Femur (tissue), 1 donor: Measurements from ENCODE around the gene OGFRL1.

Experiments
- DNase-seq: peaks from one replicate; pipeline ENCODE4 v3.0.0-alpha.2; 2017

Gene OGFRL1

DNA sequence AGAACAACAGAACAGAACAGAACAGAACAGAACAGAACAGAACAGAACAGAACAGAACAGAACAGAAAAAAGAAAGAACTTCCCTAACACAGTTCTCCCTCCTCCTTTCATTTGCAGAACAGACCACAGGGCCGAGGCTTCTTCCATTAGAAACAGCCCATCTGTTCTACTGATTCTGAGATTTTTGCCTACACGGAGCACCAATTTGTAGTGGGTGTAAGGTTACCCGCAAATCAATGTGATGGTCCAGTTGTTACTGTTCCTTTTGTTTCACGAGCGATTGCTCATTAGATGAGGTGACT, 734 bp upstream of the OGFRL1 start:
- no peak for DNase-seq

DNA sequence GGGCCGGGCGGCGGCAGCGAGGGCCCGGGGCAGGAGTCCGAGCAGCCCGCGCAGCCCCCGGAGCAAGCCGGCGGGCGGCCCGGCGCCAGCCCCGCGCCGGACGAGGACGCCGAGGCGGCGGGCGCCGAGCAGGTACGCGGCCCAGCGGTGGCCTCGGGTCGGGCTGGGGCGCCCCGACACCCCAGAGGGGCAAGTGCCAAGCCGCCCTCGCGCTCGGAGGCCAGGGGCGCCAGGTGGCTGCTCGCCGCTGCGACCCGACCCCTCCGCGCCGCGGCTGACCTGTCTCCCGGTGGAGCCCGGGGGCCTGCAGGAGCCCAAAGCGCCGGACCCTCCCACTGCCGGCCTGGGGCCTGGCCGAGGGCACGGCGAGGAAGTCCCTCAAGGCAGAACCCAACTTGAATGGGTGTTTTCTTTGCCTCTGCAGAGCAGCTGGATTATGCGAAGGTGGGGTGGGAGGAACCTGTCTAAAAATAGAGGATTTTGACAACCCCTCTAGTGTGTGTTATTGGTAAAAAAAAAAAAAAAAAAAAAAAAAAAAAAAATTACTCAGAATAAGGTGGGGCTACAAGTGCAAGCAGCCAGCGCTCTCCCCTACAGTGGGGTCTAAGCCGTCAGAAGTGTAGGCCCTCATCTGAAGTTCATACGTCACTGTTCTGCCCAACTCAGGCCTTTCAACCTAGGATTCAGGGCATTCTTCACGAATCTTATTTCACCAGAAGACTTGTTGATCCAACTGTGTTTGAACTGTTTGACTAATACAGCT, 609 bp downstream of the OGFRL1 start:
- peak; percentile 44 for DNase-seq

DNA sequence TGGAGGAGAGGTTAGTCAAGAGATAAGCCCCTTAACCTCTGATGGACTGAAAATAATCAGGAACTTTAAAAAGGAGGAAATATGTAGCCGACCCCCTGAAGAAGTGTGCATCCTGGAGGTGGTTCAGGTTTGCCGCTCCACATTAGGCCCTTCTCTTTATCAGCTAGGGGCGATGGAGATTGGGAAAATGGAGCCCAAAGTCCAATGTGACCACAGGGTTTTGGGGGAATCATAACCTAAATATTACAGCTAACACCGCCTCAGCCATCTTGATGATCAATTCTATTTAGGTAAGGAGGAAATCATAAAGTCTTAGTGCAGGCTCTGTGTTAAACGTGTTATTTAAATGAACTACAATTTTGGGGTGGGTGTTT, 1.2 kb downstream of the OGFRL1 start:
- DNase-seq, result no peak

DNA sequence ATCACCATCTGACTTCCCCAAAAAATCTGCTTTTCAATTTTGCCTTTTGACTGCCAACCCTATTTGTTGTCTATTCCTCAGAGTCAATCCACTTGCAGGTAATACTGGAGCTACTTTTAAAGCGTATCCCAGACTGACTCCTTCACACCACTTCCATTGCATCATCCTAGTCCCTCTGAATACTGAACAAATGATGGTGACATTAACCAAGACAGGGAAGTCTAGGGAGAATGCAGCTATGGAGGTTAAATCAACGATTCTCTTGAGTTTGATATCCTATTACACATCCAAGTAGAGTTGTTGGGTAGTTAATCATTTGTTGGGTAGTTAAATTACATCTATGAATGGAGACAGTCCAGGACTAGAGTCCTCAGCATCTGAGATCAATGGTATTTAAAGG, 2.0 kb downstream of the OGFRL1 start:
- no peak for DNase-seq

DNA sequence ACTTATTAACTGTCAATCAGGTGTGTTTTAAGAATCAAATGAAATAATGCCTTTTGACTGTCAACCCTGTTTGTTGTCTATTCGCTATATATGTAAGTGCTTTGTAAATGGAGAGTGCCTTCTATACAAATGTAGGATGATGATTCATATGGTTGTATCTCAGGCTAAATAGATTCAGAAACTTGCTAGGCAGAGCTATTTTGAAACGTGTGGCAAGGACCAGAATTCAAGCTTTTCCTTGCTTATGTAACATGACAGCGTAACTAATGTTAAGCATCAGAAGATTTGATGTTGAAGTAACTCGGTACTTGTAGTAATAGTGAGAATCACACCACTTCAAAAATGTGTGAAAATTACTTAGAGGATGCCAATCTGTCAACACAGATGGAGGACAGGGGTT, 3.4 kb downstream of the OGFRL1 start:
- DNase-seq, result no peak

DNA sequence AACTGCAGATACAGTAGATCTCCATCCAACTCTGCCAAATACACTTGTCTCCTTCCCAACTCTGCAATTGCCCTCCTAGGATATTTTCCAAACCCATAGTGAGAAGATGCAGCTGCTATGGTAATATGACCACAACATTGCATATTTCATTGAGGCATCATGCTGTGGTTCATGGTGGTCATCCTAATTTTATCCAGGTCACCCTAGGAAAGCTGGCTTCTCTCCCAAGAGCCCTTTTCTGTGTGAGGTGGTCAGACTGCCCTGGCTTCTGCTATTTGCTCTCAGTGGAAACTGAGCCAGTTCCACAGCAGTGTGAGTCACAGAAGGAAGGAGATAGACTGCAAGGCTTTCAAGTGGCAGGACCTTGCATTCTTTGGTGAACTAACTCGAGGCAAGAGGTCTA, 5.5 kb downstream of the OGFRL1 start:
- no peak for DNase-seq

DNA sequence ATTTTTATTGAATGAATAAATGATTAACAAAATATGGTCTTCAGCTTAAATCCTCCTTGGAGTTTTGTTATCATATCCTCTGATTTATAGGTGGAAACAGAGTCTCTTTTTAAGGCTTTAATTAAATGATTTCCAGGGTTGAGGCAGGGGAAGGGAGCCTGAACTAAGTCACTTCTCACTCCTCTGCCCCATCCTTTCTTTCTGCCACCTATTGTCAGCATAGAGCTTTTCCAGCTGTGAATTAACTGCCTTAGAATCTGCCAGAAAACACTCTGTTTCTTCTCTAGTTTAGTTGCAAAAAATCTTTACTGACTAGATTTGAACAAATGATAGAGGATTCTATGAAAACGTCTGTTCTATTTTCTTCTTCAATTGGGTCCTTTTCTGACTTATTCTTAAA, 9.8 kb downstream of the OGFRL1 start:
- DNase-seq, result no peak

DNA sequence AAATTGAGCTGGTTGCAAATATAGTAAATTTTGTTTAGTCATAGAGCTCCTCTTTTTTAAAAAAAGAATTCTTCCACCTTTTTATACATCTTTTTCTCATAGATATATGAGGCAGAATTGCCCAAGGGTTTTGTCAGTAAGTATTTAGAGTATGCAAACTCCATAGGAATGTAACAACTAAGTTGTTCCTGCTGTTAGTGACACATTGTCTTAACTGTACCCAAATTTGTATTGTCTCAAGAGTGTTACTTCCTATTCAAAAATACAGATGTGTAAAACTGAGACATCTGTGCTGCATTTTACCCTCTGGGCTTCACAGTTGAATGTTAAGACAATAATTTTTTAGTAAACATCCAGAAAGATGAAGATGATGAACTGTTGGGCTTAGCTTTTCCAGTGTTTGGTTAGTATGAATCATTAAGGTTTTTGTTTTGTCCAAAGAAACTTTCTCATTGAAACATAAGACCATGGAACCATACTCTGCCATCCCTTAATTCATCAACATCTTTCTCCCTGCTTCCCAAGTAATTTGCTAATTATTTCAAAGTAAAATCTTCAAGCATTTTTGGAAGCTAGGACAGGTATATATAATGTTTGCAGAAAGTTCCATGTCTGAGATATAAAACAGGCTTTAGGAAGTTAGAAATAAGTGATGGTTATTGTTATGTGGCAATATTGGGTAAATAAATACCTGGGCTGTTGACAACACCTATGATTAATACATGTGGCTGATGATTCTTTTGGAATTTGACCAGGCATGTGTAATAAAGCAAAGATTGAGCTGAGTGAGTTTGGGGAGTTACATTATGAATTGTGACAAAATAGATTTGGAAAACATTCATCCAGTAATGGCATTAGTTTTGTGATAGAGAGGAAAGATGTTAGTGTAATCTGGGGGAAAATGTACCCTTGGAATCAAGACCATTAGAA, 11.2 kb downstream of the OGFRL1 start:
- DNase-seq, result no peak

DNA sequence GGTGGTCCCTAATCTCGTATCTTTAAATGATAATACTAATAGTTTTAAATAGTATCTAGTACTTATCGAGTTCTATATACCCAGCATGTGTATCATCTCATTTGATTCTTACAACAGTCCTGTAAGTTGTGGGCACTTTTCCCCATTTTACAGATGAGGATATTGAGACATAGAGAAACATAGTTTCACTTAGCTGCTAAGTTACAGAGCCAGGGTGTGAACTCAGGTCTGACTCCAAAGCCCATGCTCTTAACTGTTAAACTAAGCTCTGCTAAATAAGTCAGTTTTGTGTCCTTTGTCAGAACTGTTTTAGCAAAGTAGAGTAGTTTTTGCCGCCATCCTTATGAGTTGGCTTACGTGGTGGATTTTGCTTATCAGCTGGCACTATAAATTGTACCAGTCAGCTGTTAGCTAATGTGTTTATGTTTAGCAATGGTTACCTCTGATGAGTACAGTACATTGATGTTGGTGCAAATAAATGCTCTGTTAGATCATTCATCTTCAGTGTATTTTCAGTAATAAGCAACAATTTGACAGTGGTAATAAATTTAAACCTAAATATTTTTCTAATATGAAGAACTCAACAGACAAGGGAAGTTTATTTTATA, 12.1 kb downstream of the OGFRL1 start:
- DNase-seq, result no peak

DNA sequence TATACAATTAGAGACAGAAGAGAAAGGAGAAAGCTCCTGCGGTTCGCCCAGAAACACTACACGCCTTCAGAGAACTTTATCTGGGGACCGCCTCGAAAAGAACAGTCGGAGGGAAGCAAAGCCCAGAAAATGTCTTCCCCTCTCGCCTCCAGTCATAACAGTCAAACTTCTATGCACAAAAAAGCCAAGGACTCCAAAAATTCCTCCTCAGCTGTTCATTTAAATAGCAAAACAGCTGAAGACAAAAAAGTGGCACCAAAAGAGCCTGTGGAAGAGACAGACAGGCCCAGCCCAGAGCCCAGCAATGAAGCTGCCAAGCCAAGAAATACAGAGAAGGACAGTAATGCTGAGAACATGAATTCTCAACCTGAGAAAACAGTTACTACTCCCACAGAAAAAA, 12.9 kb downstream of the OGFRL1 start:
- DNase-seq, result no peak

DNA sequence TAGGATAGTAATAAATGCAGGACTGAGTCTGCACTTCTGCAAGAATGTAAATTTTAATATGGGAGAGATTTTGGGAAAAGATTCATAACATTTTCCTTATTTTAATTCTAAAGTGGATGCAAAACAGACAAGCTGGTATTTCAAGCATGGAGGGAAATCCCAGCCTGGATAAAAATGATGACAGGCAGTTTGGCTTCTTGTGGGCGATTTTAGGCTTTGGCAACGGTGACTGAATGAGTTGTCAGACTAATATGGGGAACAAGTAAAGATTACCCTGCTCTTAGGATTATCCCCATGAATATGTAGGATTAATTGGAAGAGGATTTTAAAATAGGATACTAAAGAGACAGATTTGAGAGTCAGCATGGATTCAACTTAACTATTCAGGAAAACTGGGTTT, 21.0 kb downstream of the OGFRL1 start:
- no peak for DNase-seq

DNA sequence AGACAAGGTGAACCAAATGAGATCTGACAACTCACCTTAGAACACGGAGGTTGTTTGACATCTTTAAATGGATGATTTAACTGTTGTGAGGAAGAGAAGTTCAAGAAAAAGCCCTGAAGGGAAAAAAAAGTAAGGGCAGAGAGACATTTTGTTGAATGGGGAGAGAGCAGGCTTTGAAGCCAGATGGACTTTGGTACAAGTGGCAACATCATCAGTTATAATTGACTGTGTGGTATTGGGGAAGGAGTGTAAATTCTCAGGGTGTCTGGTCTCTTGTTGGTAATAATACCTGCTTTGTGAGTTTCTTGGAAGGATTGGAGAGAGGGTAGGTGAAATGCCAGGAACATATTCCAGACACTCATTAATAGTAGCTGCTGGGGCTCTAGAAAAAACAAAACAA, 21.6 kb downstream of the OGFRL1 start:
- no peak for DNase-seq

DNA sequence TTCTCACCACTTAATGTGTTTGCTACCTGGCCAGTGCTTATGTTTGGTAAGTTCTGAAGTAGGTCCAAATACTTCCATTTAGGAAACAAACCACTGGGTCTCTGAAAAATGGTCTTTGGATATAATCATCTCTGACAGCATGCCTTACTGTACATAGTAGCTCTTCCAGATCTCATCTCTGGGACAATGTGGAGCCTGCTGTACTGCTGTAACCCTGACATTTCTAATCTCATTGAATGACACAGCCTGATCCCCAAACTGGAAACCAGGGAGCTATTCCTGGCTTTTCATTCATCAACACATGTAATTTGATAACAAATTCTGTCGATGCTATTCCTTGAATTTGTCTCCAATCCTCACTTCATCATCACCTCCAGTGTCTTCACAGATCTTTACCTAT, 23.5 kb downstream of the OGFRL1 start:
- no peak for DNase-seq

DNA sequence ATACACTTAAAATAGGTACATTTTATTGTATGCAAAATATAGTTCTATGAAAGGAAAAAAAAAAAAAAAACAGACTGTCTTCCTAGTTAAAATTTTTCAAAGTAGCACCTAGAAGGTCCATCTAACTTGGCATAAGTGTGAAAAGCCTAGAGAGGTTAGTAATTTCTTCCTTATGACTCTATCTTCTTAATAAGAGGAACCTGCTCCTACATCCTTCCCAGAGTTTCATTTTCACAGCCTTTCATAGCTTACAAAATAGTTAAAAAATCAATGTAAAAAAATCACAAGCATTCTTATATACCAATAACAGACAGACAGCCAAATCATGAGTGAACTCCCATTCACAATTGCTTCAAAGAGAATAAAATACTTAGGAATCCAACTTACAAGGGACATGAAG, 28.8 kb downstream of the OGFRL1 start:
- no peak for DNase-seq

DNA sequence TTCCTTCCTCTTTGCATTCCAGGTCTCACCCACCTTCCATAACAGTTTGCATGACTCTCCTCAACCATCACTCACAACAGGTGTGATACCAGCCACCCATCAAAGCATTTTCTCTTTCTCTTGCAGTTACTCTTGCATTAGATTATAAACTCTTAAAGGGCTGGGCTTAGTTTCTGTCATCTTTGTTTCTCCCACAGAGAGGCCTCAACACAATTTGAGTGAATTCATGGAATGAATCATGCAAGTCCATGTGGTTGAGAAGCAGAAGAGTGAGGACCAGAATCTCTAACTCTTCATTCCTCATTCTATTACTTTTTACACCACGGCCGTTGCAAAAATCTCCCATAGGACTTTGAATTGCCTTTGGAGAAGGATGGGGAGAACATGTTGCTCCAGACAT, 31.4 kb downstream of the OGFRL1 start:
- no peak for DNase-seq

DNA sequence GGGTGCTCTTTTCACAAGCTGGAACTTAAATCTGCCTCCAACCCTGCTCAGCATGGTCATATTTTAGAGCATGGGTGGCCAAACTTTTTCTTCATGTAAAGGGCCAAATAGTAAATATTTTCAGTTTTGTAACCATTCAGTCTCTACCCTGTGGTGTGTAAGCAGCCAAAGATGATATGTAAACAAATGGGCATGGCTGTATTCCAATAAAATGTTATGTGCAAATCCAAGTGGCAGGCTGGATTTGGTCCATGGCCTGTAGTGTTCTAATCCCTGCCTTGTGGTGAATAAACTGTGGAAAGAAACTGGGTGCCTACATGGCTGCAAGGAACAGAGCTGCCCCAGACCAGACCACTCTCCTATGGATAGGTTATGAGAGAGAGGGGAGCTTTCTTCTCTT, 32.7 kb downstream of the OGFRL1 start:
- no peak for DNase-seq

DNA sequence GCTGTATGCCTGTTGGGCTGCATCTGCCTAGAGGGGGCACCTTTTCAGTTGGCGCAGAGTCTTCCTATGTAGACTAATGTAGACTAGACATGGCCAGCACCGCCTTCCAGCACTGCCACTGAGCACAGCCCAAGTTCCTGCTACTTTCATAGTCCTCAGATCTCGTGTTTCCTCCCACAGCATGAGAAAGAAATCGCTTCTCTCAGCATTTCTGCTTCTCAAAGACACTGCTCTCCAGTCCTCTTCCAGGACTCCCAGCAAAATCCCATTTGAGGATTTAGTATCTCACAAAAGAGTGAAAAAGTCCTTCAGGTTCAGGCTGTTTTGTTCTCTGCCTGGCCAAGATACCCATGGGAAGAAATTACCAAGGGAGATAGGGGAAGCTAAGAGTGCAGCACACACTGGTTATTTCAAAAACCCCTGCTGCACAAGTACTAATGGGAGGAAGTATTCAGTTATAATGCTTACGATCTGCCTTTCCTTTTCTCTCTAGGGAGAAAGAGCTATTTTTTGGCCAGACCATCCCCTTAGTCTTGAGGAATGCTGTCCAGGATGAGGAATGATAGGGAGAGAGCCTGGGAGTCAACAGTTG, 35.7 kb downstream of the OGFRL1 start:
- DNase-seq, result no peak

DNA sequence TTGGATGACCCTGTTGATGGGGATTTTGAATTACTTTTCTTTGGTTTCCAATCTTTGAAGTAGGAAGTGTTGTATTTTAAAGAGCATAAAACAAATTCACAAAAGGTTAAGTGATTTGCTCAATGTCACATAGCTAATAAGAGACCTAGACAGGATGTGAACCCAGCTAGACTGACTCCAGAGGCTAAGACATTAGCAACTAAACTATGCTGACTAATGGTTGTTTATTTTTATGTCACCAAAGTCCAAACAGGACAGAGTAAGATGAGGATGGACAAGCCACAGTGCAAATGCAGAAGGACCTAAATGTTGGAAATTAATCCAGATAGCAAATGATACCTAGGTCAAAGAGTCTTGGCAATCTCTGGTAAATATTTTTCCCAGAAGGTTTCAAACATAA, 38.0 kb downstream of the OGFRL1 start:
- no peak for DNase-seq

DNA sequence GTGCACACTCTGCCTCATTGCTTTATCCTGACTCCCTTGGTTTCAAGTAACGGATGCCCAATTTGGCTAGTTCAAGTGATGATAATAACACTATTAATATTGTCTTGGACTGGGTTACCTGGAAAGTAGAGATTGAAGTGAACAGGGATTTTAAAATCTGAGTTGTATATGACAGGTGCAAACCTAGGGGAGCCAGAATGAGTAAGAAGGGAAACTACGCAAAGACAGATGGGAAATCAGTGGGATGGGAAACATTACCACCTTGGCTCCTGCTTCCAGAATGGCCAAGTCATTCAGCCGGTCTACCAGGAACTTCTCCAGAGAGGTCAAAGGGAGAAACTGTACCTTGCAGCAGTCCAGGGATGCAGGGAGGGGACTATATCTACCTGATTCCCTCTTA, 41.9 kb downstream of the OGFRL1 start:
- DNase-seq, result no peak

DNA sequence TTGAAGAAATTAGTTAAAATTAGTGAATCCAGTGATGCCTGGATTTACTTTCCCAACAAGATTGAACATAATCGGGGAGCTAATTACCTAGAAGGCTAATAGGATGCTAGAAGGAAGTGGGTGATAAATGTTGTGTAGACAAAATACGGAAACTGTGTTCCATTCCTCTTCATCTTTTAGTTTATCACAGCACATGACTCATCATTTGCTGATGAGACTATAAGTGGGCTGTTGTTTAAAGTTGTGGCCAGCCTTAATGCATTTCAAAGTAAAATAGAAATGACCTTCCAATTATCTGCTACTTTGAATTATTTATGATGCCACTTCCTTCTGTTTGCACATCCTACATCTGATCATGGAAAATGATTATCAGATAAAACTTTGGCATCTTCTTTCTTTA, 43.4 kb downstream of the OGFRL1 start:
- no peak for DNase-seq

DNA sequence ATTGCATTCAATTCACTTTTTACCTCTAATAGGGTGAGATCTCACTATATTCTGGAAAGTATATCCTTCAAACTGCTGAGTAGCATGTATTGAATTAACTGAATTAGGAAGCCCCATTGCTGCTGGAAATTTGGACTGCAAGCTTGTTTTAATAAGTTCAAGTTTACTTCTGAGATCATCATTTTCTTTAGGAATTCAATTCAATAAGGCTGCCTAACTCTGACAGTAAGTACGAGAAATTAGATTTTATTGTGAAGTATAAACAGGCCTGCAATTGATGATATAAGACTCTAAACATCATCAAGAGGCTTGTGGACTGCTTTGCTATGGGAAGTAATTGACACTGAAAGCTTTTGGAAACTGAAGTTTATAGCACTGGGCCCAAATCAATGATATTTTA, 44.4 kb downstream of the OGFRL1 start:
- no peak for DNase-seq

DNA sequence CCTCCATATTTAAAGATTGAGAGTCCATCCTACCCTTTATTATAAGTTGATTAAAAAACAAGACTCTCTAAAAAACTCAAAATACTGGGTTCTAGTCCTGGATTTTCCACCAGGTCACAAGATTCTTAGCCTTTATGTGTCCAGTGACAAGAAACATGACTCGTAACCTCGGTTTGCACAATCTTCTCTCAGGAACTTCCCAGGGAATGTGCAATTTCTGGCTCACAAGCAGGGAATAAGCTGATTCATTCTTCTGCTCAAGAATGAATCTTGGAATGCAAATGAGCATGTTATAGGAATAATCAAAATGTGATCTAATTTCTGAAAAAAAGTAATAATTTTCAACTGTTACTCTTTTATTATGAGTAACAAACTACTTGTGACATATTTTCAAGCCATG, 45.1 kb downstream of the OGFRL1 start:
- no peak for DNase-seq

DNA sequence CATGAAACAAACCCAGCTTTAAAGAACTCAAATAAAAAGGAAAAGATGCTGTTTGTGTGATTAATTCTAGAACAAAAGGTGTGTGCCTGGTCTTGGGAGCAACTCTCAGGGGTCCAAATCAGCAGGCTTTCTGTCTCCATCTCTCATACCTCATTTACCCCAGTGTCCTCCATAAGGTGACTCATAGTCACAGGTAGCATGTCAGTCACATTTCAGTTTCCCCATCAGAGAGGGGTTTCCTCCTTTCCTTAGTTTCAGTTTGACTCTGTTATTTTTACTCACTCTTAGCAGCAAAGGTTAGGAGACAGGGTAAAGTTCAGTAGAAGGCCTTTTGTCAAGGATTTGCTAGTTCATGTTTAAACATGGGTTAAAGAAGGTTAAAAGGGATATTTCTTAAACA, 46.2 kb downstream of the OGFRL1 start:
- no peak for DNase-seq

DNA sequence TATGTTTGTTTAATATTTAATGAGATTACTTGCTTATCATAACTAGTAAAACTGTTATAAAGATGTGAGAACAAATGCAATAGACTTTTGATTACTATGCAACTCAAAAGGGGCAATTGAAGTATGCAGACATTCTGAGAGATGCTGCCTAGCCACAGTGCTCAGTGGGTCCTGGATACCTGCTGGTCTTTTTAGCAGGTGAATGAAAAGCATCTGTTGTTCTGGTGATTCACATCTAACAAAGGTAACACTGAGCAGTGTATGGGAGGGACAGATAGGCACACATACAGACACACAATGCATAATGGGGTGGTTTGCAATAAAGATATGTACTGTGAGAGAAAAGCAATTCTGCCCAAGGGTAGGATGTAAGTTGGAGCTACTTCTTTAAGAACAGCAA, 46.9 kb downstream of the OGFRL1 start:
- no peak for DNase-seq
